Central memory CD4-positive, alpha-beta T cell (primary cell): ENCODE data around the gene DNAH8.
A peak's percentile ranks its signal among the peaks of the same experiment; 100 is the strongest.
"Not testable (repeated sequence)": the region's sequence is repeated elsewhere in the genome, so short reads cannot be mapped to it uniquely, and the experiment has no call there.

Experiments used
- DNase-seq: peaks from one replicate; pipeline ENCODE4 v3.0.0; 2022

Gene DNAH8

DNA sequence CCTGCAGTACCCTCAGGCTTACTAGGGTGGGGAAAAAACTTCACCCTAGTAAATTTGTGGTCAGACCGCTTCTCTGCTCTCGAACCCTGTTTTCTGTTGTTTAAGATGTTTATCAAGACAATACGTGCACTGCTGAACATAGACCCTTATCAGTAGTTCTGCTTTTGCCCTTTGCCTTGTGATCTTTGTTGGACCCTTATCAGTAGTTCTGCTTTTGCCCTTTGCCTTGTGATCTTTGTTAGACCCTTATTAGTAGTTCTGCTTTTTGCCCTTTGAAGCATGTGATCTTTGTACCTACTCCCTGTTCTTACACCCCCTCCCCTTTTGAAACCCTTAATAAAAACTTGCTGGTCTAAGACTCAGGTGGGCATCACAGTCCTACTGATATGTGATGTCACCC, 15.4 kb upstream of the DNAH8 start:
- not testable (repeated sequence) for DNase-seq

DNA sequence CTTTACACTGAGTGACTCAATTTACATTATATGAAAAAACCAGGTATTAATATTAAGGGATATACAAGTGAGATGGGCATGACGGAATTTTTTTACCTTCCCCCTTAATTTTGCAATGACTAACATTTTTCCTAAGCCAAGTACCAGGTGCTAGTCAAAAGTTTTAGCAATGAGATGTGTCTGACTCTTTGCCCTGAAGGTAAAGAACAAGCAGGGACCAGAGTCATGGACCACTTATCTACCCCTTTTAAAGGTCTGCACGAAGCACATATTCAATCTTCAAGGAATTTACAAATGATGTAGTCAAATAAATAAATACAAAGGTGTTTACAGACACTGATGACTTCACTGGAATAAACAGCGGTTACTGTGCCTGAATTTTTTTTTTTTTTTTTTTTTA, 13.6 kb upstream of the DNAH8 start:
- no peak for DNase-seq

DNA sequence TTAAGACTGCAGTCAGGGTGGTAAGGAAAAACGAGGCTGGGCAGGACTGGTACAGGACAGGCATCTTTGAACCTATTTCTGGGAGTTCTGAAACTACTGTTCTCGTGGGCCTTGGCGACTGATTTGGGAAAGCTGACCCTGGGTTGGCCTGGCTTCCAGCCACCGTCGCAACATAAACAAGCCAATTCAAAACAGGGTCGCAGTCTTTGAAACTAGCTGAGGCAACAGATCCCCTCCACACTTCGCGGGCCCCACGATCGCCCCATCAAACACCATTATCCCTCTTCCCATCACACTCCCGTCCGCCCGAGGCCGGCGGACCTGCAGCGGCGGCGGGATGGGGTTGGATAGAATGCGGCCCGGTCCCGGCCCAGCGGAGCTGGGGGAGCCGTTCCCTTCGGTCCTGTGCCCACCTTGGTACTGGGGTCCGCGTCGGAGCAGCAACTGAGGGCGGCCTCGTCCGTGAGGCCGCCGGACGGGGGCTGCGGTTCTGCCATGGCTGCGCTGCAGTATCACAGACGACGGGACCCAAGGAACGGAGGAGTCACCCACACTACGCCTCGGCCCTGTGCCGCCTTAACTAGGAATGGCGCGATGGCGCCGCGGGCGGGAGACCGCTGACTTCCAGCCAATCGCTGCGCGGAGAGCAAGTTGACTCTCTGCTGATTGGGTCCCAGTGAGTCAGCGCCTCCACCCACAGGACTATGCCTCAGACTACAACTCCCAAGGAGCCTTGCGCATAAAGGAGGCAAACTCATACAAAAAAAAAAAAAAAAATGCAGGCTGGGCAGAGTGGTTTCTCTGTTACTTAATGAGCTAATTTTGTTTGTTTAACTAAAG, 12.3 kb upstream of the DNAH8 start, which contains the start of gene GLO1:
TSS of gene GLO1 (minus strand) at position 588 of the 840 bp plus-strand sequence. CDS start at position 497, 91 bp downstream.
- peak; percentile 94 for DNase-seq

- DNase-seq: no peak
Observed at GRCh38 chr6:38703949-38704590, 11.0 kb upstream of the DNAH8 start.

DNA sequence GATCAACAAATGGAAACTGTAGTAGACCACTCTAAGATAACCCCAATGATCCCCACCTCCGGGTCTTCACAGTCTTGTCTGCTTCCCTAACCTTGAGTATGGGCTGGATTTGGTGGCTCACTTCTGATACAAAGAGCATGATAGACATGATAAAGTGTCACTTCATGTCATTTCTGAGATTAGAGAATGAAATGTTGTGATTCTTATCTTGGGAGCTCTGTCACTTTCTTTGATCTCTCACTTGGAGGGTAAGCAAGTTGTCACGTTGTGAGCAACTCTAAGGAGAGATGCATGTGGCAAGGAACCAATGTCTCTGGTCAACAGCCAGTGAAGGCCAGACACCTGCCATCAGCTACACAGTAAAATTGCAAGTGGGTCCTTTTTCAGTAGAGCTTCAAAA, 9.2 kb upstream of the DNAH8 start:
- no peak for DNase-seq

- no peak for DNase-seq
Observed at GRCh38 chr6:38708496-38708895, 6.6 kb upstream of the DNAH8 start.

GRCh38 chr6:38713812-38714211, 1.3 kb upstream of the DNAH8 start:
- peak; percentile 43 for DNase-seq

GRCh38 chr6:38714239-38715015, 684 bp upstream of the DNAH8 start:
- no peak for DNase-seq

GRCh38 chr6:38716825-38717224, 1.7 kb downstream of the DNAH8 start:
- no peak for DNase-seq

- DNase-seq: no peak
Observed at GRCh38 chr6:38719358-38719757, 4.2 kb downstream of the DNAH8 start.

- DNase-seq: no peak
Observed at GRCh38 chr6:38720295-38720694, 5.2 kb downstream of the DNAH8 start.

DNA sequence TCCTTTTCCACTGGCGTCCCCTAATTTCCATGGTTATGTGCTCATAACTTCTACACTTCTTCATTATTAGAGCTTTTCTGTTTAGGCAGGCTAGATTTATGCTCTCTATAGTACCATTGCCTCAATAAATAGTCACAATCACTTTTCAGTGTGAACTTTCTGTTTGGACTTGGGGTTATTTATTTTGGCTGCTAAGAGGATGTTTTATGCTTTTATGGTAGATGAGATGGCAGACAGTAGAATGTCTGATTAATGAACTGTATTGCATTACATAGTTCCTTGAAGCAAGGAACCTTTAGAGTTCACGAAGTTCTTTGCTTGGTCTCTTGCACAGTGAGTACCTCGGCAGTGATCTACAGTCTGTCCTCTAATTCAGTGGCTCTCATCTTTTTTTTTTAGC, 6.9 kb downstream of the DNAH8 start:
- no peak for DNase-seq

- no peak for DNase-seq
Observed at GRCh38 chr6:38722727-38723334, 7.7 kb downstream of the DNAH8 start.

DNA sequence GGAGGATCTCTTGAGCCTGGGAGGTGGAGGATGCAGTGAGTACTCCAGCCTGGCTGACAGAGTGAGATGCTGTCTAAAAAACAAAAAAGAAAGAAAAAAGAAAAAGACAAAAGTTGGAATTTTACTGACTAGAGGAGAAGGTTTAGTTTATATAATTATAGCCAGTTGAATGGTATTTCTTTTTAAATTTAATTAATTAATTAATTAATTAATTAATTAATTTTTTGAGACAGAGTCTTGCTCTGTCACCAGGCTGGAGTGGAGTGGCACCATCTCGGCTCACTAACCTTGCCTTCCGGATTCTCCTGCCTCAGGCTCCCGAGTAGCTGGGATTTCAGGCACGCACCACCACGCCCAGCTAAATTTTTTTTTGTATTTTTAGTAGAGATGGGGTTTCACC, 8.7 kb downstream of the DNAH8 start:
- DNase-seq: no peak

DNA sequence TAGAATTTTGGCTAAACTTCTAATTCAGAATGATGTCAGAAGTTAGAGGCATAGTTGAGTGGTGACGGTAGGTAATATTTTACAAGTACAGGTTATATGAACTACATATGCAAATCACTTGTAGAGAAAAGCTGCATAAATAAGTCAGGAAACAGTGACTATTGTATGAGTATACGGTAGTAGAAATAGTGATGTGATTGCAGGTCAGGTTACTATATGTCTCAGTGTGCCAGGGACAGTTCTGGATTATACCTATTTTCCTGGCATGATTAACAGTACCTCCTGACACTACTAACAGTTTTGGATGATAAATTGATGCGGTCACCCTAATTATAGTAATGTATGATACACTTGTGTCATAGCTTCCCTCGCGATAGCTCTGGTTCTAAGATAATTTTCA, 9.2 kb downstream of the DNAH8 start:
- DNase-seq: no peak

GRCh38 chr6:38725414-38726183, 10.5 kb downstream of the DNAH8 start:
- DNase-seq: no peak

DNA sequence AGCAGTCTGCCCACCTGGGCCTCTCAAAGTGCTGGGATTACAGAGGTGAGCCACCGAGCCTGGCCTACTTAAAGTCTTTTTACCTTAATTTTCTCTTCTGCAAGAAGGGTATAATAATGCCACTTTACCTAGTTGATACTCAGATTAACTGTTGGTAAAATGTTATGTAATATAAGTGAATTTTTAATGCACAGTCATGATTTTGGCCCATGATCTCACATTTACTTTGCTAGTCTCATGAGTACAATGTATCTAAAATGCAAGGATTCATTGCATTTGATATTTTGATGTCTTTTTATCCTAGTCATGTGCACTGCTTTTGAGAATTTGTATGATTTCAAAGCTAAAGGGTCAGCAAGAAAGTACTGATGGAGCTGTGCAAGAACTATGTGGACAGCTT, 13.1 kb downstream of the DNAH8 start:
- no peak for DNase-seq

GRCh38 chr6:38730140-38730862, 15.2 kb downstream of the DNAH8 start:
- no peak for DNase-seq

DNA sequence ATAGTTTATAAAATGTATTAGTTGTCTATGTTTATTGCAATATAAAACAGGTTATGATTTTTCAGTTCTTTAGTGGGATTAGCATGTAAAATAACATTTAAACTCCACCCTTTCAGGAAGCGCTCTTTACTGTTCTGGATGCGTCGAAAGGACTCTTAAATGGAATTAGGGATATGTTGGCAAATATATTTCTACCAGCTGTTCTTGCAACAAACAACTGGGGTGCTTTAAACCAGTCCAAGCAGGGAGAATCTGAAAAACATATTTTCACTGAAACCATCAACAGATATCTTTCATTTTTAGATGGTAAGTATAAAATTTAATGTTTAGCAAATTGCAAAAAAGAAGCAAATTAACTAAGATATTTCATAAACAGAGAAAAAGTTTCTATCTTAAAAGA, 21.8 kb downstream of the DNAH8 start:
- no peak for DNase-seq

- no peak for DNase-seq
Observed at GRCh38 chr6:38738261-38738660, 23.1 kb downstream of the DNAH8 start.

- no peak for DNase-seq
Observed at GRCh38 chr6:38739532-38739931, 24.4 kb downstream of the DNAH8 start.

DNA sequence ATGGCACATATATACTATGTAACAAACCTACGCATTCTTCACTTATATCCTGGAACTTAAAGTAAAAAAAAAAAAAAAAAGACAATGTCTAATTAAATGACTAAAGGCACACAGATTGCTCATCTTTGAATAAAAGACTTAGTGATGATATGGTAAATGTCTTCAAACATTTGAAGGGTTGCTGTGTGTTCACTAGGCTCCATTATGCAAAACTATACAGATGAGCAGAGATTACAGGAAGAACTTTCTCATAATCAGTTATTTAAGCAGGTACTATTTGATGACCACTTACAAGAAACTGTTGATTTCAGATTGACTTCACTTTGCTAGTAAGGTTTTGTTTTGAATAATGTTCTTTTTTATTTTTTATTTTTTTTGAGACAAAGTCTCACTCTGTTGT, 34.4 kb downstream of the DNAH8 start:
- DNase-seq: no peak
